Activated naive CD8-positive, alpha-beta T cell treated with anti-CD3 and anti-CD28 coated beads for 36 hours (primary cell): ENCODE data around the gene NTN1. TPM values are rescaled to one million over a fixed set of nuclear protein-coding genes. Genes with fewer than 3 reads are reported as not detected.
A peak's percentile ranks its signal among the peaks of the same experiment; 100 is the strongest.

Experiments
- DNase-seq: peaks from one replicate; pipeline ENCODE4 v3.0.0; 2021
- H3K27ac Mint-ChIP-seq: one replicate; pipeline ENCODE4 v1.8.0; 2022; ENCODE audit warnings: mild to moderate bottlenecking, moderate library complexity, mixed read lengths
- H3K27me3 Mint-ChIP-seq: one replicate; pipeline ENCODE4 v1.8.0; 2022; ENCODE audit warnings: mild to moderate bottlenecking, mixed read lengths
- H3K36me3 Mint-ChIP-seq: one replicate; pipeline ENCODE4 v1.8.0; 2021; ENCODE audit warnings: mild to moderate bottlenecking, mixed read lengths
- H3K4me1 Mint-ChIP-seq: one replicate; pipeline ENCODE4 v1.8.0; 2021; ENCODE audit warnings: mixed read lengths
- H3K4me3 Mint-ChIP-seq: one replicate; pipeline ENCODE4 v1.8.0; 2022; ENCODE audit warnings: mild to moderate bottlenecking, moderate library complexity, mixed read lengths
- H3K9me3 Mint-ChIP-seq: one replicate; pipeline ENCODE4 v1.8.0; 2022; ENCODE audit warnings: mixed read lengths
- total RNA-seq, 2 experiments: library from RNA; stranded (reverse); gene quantifications; one replicate each; pipeline ENCODE4 v1.2.3, GENCODE V29; 2021

Gene NTN1
- total RNA-seq, 2 experiments from 2014 or later = 0.43 to 0.54 TPM

GRCh38 chr17:9108146-9108545, 86.8 kb downstream of the NTN1 start:
- H3K36me3 Mint-ChIP-seq = no peaks in the 10 kb centered on the region
- H3K27me3 Mint-ChIP-seq = no peaks in the 10 kb centered on the region
- no peak for DNase-seq
- H3K4me3 Mint-ChIP-seq = no peak overlapping the region
- no peaks in the 10 kb centered on the region for H3K4me1 Mint-ChIP-seq
- no peaks in the 10 kb centered on the region for H3K9me3 Mint-ChIP-seq
- H3K27ac Mint-ChIP-seq = no peak overlapping the region

GRCh38 chr17:9109933-9110332, 88.6 kb downstream of the NTN1 start:
- Mint-ChIP-seq H3K4me3 (no peak overlapping the region), H3K9me3 (no peaks in the 10 kb centered on the region), H3K27me3 (no peaks in the 10 kb centered on the region), H3K4me1 (no peaks in the 10 kb centered on the region), H3K27ac (no peak overlapping the region), H3K36me3 (no peaks in the 10 kb centered on the region)
- no peak for DNase-seq

DNA sequence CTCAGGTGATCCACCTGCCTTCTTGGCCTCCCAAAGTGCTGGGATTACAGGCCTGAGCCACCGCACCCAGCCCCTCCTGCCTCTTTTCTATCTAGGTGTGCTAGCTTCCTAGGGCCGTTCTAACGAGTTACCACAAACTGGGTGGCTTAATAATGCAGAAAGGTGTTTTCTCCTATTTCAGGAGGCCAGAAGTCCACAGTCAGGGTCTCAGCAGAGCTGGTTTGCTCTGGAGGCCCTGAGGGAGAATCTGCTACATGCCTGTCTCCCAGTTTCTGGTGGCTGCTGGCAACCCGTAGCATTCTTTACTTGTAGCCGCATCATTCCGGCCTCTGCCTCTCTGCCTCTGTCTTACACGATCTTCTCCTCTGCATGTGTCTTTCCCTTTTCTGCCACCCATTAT, 89.2 kb downstream of the NTN1 start:
- Mint-ChIP-seq H3K27ac (no peak overlapping the region), H3K27me3 (no peaks in the 10 kb centered on the region), H3K9me3 (no peaks in the 10 kb centered on the region), H3K36me3 (no peaks in the 10 kb centered on the region), H3K4me3 (no peak overlapping the region), H3K4me1 (no peaks in the 10 kb centered on the region)
- no peak for DNase-seq

DNA sequence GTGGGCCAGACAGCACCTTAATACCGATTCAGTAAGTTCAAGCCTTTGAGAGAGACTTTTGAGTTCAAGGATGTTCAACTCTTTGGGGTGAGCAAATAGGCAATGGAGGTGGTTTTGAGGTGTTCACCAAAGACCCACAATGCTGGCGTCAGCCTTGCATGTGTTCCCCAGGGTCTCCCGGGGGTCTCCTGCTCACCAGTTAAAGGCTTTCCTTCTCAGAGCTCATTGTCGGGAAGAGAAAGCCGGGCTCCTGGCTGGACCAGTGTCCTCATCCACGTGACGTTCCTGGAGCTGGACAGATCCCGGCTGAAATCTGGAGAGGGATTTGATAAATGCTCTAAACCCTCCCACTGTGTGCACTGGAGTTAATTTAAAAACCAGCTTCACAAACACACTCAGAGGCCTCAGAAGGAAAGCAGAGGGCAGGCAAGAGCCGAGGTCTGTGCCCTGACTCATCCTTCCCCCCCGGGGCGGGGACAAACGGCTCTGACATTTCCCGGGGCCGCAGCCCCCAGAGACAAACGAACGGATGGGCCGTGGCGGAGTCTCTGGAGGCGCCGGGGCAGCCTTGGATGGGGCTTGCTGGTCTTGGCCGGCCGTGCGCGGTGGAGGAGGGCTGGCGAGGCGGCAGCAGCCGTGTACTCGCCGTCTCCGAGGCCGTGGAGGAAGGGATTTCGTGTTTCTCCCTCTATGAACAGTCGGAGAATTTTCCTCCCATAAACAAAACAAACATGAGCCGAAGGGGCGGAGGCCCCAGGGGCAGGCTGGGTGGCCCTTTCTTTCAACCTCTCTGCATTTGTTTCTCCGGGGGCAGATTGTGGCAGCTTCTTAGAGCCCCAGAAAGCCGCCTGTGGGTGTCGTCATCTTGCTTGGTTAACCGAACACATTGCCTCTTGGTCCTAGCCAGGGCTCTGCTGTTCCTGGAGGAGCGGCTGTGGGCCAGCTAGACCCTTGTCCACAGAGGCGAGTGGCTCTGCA, 94.2 kb downstream of the NTN1 start:
- no peak overlapping the region for H3K27ac Mint-ChIP-seq
- H3K4me3 Mint-ChIP-seq = peak overlapping the region; percentile 47
- no peaks in the 10 kb centered on the region for H3K36me3 Mint-ChIP-seq
- H3K9me3 Mint-ChIP-seq = peaks cover 4% of the 10 kb centered on the region
- peaks cover 6% of the 10 kb centered on the region for H3K27me3 Mint-ChIP-seq
- peak; percentile 75 for DNase-seq
- H3K4me1 Mint-ChIP-seq = peaks cover 8% of the 10 kb centered on the region

DNA sequence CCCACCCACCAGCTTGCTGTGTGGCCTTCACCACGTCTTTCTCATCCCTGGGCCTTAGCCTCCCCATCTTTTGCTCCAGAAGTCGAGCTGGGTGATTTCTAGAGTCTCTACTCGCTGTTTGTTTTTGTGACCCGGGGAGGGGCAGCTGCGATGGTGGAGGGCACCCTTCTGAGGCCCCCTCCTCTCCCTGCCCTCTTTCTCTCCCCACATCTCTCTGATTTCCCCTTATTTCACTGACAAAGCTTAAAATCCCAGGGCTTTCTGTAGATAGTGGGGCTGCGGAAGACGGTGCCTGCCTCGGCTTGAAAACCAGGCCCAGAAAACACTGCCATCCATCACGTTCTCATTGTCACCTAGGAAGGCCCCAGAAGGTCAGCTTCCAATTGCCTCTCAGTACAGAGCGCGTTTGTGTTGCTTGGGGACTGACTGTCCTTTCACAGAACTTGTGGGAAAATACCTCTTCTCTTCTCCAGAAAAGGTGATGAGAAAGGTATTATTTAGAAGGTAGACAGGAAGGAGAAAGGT, 95.1 kb downstream of the NTN1 start:
- Mint-ChIP-seq H3K4me1 (peaks cover 8% of the 10 kb centered on the region), H3K4me3 (peak overlapping the region; percentile 35), H3K36me3 (no peaks in the 10 kb centered on the region), H3K9me3 (peaks cover 4% of the 10 kb centered on the region), H3K27ac (no peak overlapping the region), H3K27me3 (peaks cover 6% of the 10 kb centered on the region)
- no peak for DNase-seq

GRCh38 chr17:9116861-9117568, 95.7 kb downstream of the NTN1 start:
- Mint-ChIP-seq H3K9me3 (peaks cover 4% of the 10 kb centered on the region), H3K27me3 (peaks cover 6% of the 10 kb centered on the region), H3K4me3 (no peak overlapping the region), H3K27ac (no peak overlapping the region), H3K4me1 (peaks cover 8% of the 10 kb centered on the region), H3K36me3 (no peaks in the 10 kb centered on the region)
- DNase-seq = no peak

DNA sequence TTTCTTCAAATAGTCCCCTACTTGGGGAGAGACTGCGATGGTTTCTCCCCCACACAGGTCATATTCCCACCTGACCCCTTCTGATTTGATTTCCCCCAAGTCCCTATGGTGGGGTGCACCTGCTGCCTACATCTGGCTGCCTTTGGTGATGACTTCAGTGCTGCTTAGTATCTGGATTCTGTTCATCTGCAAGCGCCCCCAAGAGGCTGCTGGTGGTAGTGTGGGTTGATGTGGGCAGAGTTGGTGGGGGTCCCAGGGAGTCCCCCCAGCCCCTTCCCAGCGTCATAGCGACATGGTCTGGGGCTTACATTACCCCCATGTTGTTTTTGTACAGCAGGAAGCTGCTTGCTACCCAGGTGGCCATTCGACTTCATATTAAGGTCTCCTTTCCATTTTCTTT, 99.2 kb downstream of the NTN1 start:
- H3K4me3 Mint-ChIP-seq = no peak overlapping the region

DNA sequence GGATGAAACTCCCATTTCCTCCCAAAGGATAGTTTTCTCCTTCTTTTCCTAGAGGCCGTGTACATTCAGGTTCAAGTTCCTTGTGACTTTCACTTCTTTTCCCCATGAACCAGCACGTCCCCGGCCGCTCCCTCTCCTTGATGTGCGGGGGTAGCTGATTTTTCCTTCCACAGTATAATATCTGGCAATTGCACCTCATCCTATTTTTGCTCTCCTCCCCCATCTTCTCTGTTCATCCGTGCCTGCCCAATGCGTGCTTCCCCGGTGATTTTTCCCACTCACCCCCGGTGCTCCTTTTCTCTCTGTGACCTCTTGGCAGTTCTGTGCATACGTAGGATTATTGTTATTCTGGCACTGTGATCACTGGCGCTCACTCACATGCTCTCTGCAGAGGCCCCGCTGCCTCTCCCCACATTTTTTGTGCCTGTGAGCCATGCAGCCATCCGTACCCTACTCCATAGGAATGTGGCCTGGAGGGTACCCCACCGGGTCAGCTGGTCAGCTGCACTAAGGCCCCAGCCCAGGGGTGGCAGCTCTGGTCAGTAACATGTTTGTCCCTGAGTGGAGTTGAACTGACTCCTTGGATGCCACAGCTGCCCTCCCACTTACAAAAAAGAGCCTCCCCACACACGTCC, 100.0 kb downstream of the NTN1 start:
- DNase-seq = no peak
- H3K27ac Mint-ChIP-seq = no peak overlapping the region
- peaks cover 4% of the 10 kb centered on the region for H3K9me3 Mint-ChIP-seq
- peaks cover 2% of the 10 kb centered on the region for H3K4me1 Mint-ChIP-seq
- no peaks in the 10 kb centered on the region for H3K36me3 Mint-ChIP-seq
- H3K4me3 Mint-ChIP-seq = no peak overlapping the region
- H3K27me3 Mint-ChIP-seq = peaks cover 8% of the 10 kb centered on the region

More for the DNA sequence above, 99.2 kb downstream of the NTN1 start:
- Mint-ChIP-seq H3K36me3 (no peaks in the 10 kb centered on the region), H3K9me3 (peaks cover 4% of the 10 kb centered on the region), H3K27ac (no peak overlapping the region), H3K4me1 (peaks cover 8% of the 10 kb centered on the region), H3K27me3 (peaks cover 10% of the 10 kb centered on the region)
- DNase-seq = peak; percentile 12

GRCh38 chr17:9123594-9124553, 102.6 kb downstream of the NTN1 start:
- Mint-ChIP-seq H3K9me3 (peaks cover under 1% of the 10 kb centered on the region), H3K27me3 (peaks cover 4% of the 10 kb centered on the region), H3K4me1 (no peaks in the 10 kb centered on the region), H3K4me3 (no peak overlapping the region), H3K36me3 (no peaks in the 10 kb centered on the region), H3K27ac (no peak overlapping the region)
- DNase-seq = no peak

DNA sequence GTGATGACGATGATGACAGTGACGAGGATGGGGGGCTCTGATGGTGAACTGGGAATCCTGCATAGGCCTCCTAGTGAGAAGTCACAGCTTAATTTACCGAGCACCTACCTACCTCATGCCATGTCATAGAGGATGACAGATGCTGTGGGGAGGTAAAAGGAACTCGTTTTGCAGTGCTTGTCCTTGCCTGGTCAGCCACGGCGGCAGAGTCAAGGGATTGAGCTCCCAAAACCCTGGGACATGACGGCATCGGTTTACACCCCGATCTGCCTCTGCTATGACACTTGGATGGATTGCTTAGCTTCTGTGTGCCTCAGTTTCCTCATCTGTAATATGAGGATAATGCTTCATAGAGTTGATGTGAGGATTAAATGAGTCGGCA, 103.2 kb downstream of the NTN1 start:
- no peak for DNase-seq
- Mint-ChIP-seq H3K36me3 (no peaks in the 10 kb centered on the region), H3K4me3 (no peak overlapping the region), H3K27ac (no peak overlapping the region), H3K4me1 (no peaks in the 10 kb centered on the region), H3K27me3 (peaks cover 4% of the 10 kb centered on the region), H3K9me3 (no peaks in the 10 kb centered on the region)

DNA sequence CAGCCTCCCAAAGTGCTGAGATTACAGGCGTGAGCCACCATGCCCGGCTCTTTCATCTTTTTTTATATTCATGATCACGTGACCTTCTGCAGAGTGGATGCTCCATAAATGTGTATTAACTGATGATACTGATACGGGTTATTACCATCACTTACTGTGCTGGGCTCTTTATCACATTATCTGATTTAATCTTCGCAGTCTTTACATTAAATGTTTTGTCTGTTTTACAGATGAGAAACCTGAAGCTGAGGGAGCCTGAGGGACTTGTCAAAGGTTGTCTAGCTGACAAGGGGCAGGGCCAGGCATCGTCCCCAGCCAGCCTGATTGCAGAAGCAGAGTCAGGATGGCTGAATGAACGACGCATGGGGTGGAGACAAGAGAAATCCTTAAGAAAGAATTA, 104.4 kb downstream of the NTN1 start:
- Mint-ChIP-seq H3K4me1 (no peaks in the 10 kb centered on the region), H3K36me3 (no peaks in the 10 kb centered on the region), H3K27ac (no peak overlapping the region), H3K9me3 (no peaks in the 10 kb centered on the region), H3K4me3 (no peak overlapping the region), H3K27me3 (peaks cover 4% of the 10 kb centered on the region)
- DNase-seq = no peak

DNA sequence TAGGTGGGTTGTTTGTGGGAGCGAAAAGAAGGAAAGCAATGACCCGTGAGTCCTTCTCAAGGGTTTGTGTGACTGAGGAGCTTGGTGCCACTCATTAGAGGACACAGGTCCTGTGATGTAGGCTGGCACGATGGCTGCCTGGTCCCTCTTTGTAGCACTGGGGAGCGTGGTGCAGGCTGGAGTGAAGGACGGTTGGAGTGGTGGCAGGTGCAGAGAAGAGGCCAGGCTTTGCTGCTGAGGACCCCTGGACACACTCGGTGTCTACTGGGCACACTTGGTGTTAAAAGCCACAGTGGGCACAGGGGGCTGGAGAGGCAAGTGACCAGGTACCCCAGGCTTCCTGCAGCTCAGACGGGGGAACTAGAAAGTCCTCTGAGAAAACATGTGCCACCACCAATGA, 106.0 kb downstream of the NTN1 start:
- no peak overlapping the region for H3K4me3 Mint-ChIP-seq
- H3K27me3 Mint-ChIP-seq = peaks cover 4% of the 10 kb centered on the region
- no peaks in the 10 kb centered on the region for H3K36me3 Mint-ChIP-seq
- no peaks in the 10 kb centered on the region for H3K4me1 Mint-ChIP-seq
- H3K9me3 Mint-ChIP-seq = no peaks in the 10 kb centered on the region
- DNase-seq = no peak
- no peak overlapping the region for H3K27ac Mint-ChIP-seq

DNA sequence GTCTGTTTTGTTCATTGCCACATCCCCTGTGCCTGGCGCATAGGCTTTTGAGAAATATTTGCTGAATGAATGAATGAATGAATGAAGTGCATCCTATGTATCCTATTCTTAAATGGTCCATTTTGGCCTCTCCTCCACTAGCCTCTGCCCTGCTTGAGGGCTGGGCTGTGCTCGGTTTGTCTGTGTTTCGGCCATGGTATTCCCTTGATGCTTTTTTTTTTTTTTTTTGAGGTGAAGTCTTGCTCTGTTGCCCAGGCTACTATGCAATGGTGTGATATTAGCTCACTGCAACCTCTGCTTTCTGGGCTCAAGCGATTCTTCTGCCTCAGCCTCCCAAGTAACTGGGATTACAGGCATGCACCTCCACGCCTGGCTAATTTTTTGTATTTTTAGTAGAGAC, 110.1 kb downstream of the NTN1 start:
- Mint-ChIP-seq H3K36me3 (no peaks in the 10 kb centered on the region), H3K4me3 (no peak overlapping the region), H3K27me3 (no peaks in the 10 kb centered on the region), H3K27ac (no peak overlapping the region), H3K9me3 (no peaks in the 10 kb centered on the region), H3K4me1 (no peaks in the 10 kb centered on the region)
- no peak for DNase-seq

DNA sequence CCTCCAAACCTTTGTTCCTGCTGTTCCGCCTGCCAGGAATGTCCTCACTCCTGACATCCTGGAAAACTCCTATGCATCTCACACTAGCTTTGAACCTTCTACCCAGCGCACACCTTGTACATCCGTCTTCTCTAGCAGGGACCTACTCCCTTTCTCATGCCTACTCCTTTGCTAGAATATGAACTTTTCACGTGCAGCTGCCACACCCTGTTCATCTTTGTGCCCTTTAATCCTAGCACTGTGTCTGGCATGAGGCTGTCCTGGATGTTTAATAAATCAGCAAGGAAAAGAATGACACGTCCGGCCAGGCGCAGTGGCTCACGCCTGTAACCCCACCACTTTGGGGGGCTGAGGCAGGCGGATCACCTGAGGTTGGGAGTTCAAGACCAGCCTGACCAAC, 111.0 kb downstream of the NTN1 start:
- Mint-ChIP-seq H3K27ac (no peak overlapping the region), H3K4me1 (no peaks in the 10 kb centered on the region), H3K4me3 (no peak overlapping the region), H3K36me3 (no peaks in the 10 kb centered on the region), H3K27me3 (no peaks in the 10 kb centered on the region), H3K9me3 (no peaks in the 10 kb centered on the region)
- no peak for DNase-seq
